ENCODE data around the gene GGACT. TPM values are rescaled to one million over a fixed set of nuclear protein-coding genes. Genes with fewer than 3 reads are reported as not detected.

The GGACT gene
- total and polyA plus RNA-seq, 4 experiments from 2014 or later: 4.4 to 9.6 (median 7.2) TPM

DNA sequence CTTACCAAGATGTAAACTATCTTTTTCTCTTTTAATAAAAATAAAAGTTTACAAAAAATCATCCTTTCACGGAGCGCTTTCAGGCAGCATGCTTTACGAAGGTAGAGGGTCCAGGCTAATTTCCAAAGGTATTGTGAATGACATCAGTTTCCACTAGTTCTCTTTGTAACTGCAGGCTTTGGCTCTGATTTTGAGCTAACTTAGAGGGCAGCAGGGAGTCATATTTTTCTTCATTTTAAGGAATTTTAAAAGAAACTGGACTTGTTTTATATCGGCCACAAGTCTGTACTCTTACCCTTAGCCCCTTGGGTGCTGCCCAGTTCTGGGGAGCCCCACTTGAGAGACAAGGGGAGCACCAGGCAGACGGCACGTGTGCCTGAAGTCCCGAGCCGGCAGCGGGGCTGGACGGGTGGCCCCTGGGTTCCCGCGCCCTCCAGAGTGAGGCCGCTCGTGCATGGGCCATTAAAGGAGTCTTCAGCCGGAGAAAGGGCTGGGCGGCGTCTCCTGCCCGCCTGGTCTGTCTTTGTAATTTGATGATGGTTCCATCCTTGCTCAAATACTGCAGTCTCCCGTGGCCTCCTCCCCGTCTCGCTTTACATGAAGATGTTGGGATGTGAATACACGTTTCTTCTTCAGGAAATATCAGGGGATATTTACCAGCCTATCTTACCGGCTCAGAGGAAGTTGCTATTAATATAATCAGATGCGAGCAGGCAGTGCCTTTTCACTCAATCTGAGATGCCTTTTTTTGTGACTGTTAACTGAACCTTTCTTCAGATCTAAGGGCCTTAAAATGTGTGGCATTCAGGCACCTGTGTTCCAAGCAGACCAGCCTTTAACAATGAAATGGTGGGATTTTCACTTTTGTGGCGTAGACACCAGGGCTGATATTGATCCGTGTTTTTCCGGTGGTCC is 67.4 kb downstream of the GGACT start:
- H3K4me1 ChIP-seq (ENCODE audit: insufficient read depth, low read length): peaks cover 35% of the 10 kb centered on the region
- H3K27ac Mint-ChIP-seq: peak overlapping the region in 5 of 7 donors; percentile 13 to 82 (median 65)

DNA sequence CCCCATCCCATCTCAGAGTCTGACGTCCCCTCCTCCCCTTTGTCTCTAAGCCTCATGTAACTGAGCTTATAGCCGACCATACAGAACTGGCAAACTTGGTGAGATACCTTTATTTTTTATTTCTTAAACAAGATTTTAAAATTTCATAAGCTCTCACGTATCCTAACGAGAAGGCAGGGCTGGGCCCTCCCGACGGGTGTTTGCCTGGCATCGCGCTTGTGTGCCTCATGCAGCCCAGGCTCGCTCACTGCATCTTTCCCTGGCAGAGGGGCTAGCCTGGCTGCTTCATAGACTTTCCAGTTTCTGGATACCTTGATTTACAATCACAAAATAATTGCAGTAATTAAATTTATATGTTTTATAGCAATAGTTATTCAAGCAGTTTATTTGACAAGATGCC is 69.0 kb downstream of the GGACT start:
- Mint-ChIP-seq H3K4me1 (peaks cover 15 to 38% (median 24%) of the 10 kb centered on the region in 4 donors), H3K27me3 (no peaks in the 10 kb centered on the region), H3K4me3 (no peak overlapping the region), H3K9me3 (no peaks in the 10 kb centered on the region), H3K36me3 (no peaks in the 10 kb centered on the region), H3K27ac (no peak overlapping the region)
- no peak for DNase-seq
- intact Hi-C loops (cut with micrococcal nuclease): loop anchor here (10.0 kb wide), 1 partner anchor 1255 kb away; no protein-coding TSS in a partner anchor
- Histone ChIP-seq H3K36me3 (ENCODE audit: insufficient read depth, low read length) (no peaks in the 10 kb centered on the region), H3K9me3 (ENCODE audit: control insufficient read depth in 1 of 2, low read length in 2 of 2) (no peaks in the 10 kb centered on the region), H3K4me3 (ENCODE audit: low read length in 2 of 2) (no peak overlapping the region), H3K27ac (ENCODE audit: low read depth, low read length) (no peak overlapping the region), H3K27me3 (ENCODE audit: insufficient read depth, low read length) (no peaks in the 10 kb centered on the region), H3K4me1 (ENCODE audit: insufficient read depth, low read length) (peaks cover 35% of the 10 kb centered on the region)
- ChIA-PET CTCF (ENCODE audit: partially characterized antibody) (interaction anchor here (0.6 to 9.9 kb wide), 2 partner anchors 603 to 864 kb away, joined by 4 to 158 read pairs; no protein-coding TSS in a partner anchor), POLR2A (ENCODE audit: partially characterized antibody) (no interaction called here)

More for the DNA sequence above, 67.4 kb downstream of the GGACT start:
- Mint-ChIP-seq H3K27me3 (no peaks in the 10 kb centered on the region), H3K36me3 (peaks cover 2 to 4% of the 10 kb centered on the region in 2 donors), H3K4me1 (peaks cover 17 to 34% (median 20%) of the 10 kb centered on the region in 4 donors), H3K9me3 (no peaks in the 10 kb centered on the region), H3K4me3 (peak overlapping the region; percentile 63 to 85 (median 72))
- peak overlapping the region in 1 of 2 donors; percentile 3 for H3K4me3 ChIP-seq (ENCODE audit: low read length in 2 of 2)
- CTCF ChIA-PET (ENCODE audit: partially characterized antibody): interaction anchor here (1.1 kb wide), 1 partner anchor 605 kb away, joined by 3 read pairs; no protein-coding TSS in a partner anchor
- no peaks in the 10 kb centered on the region for H3K27me3 ChIP-seq (ENCODE audit: insufficient read depth, low read length)
- H3K36me3 ChIP-seq (ENCODE audit: insufficient read depth, low read length): no peaks in the 10 kb centered on the region
- intact Hi-C loops (cut with micrococcal nuclease): no loop called here
- POLR2A ChIA-PET (ENCODE audit: partially characterized antibody): no interaction called here
- H3K27ac ChIP-seq (ENCODE audit: low read depth, low read length): no peak overlapping the region
- H3K9me3 ChIP-seq (ENCODE audit: control insufficient read depth in 1 of 2, low read length in 2 of 2): no peaks in the 10 kb centered on the region
- no peak for DNase-seq

DNA sequence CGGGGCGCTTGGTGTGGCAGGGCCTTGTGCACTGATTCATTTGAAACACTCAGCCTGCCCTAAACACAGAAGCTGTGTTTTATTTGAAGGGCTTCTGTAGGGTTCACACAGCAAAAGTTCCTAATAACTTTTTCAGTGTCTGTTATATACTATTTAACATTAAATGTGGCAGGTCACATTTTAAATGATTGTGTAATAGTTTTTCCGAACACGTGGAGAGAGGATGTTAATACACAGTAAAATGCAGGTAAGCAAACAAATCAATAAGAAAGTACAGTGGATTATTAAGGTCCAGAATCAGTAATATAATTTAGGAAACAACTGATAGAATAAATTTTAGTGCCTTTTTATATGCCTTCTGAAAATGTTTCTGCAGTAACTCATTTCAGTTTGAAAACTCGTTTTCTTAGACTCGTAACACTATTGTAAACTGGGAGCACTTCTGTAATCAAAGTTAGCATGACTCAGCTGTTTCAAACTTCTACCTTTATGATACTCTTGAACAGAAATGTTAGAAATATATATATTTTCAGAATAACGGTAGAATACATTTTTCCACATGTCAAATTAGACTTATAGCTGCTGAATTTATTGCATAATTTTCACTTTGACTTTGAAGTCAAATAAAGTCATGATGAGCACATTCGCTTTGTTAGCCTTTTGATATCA is 70.1 kb downstream of the GGACT start:
- Histone ChIP-seq H3K36me3 (ENCODE audit: insufficient read depth, low read length) (no peaks in the 10 kb centered on the region), H3K27me3 (ENCODE audit: insufficient read depth, low read length) (no peaks in the 10 kb centered on the region), H3K4me1 (ENCODE audit: insufficient read depth, low read length) (peaks cover 35% of the 10 kb centered on the region), H3K27ac (ENCODE audit: low read depth, low read length) (no peak overlapping the region), H3K9me3 (ENCODE audit: control insufficient read depth in 1 of 2, low read length in 2 of 2) (no peaks in the 10 kb centered on the region), H3K4me3 (ENCODE audit: low read length in 2 of 2) (no peak overlapping the region)
- Mint-ChIP-seq H3K4me1 (peaks cover 15 to 41% (median 25%) of the 10 kb centered on the region in 4 donors), H3K4me3 (peak overlapping the region in 7 of 8 donors; percentile 52 to 83 (median 64)), H3K36me3 (no peaks in the 10 kb centered on the region), H3K27ac (peak overlapping the region in 2 of 7 donors; percentile 56 to 82), H3K9me3 (no peaks in the 10 kb centered on the region), H3K27me3 (no peaks in the 10 kb centered on the region)
- CTCF ChIA-PET (ENCODE audit: partially characterized antibody): interaction anchor here (6.4 to 9.9 kb wide), 2 partner anchors 605 to 863 kb away, joined by 78 to 158 read pairs; no protein-coding TSS in a partner anchor
- DNase-seq: no peak
- intact Hi-C loops (cut with micrococcal nuclease): loop anchor here (10.0 kb wide), 1 partner anchor 1254 kb away; no protein-coding TSS in a partner anchor
- POLR2A ChIA-PET (ENCODE audit: partially characterized antibody): interaction anchor here (2.5 kb wide), 1 partner anchor 862 kb away, joined by 10 read pairs; no protein-coding TSS in a partner anchor

DNA sequence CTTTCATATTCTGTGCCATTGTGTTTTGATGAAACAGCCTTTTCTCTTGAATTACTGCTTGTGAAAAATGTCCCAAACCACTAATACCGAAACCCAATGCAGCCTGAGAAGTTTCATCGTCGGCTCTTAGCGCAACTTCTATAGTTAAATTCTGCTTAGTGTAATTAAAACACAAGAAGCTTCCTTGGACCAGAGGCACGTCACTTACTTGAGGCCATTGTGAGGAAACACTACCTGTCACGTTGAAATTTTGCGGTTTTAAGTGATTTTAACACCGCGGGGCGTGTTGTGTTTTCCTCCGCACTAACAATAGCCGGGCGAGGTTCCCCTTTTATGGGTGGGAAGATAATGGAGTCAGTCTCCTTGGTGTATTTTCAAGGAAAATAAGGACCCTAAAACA is 70.9 kb downstream of the GGACT start:
- CTCF ChIA-PET (ENCODE audit: partially characterized antibody): interaction anchor here (1.3 to 9.9 kb wide), 6 partner anchors 13 to 862 kb away, joined by 3 to 158 read pairs (median 6); partner anchors contain the start of gene GGACT

DNA sequence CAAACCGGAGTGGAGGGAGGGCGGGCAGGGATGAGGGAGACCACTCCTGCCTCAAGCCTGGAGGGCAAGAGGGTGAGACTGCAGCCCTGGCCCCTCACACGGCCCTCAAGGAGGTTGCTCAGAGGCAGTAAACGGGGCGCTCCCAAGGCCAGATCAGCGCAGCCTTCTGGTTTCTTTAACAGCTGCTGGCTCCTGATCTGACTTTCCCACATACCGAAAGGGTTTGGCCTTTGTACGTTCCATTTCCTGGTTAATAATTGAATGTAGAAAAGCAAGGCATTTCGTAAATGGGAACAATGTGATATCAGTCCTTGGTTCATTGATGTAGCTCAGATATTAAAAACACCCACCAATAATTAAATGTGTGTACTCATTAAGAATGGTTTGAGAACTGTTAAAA is 71.5 kb downstream of the GGACT start:
- Histone ChIP-seq H3K27me3 (ENCODE audit: insufficient read depth, low read length) (no peaks in the 10 kb centered on the region), H3K4me3 (ENCODE audit: low read length in 2 of 2) (no peak overlapping the region), H3K9me3 (ENCODE audit: control insufficient read depth in 1 of 2, low read length in 2 of 2) (no peaks in the 10 kb centered on the region), H3K36me3 (ENCODE audit: insufficient read depth, low read length) (no peaks in the 10 kb centered on the region), H3K4me1 (ENCODE audit: insufficient read depth, low read length) (peaks cover 30% of the 10 kb centered on the region), H3K27ac (ENCODE audit: low read depth, low read length) (no peak overlapping the region)
- ChIA-PET POLR2A (ENCODE audit: partially characterized antibody) (interaction anchor here (2.5 kb wide), 1 partner anchor 861 kb away, joined by 10 read pairs; no protein-coding TSS in a partner anchor), CTCF (ENCODE audit: partially characterized antibody) (interaction anchor here (0.5 to 9.9 kb wide), 9 partner anchors 9 to 862 kb away, joined by 3 to 158 read pairs (median 4); partner anchors contain the start of gene GGACT)
- H3K27me3 Mint-ChIP-seq: no peaks in the 10 kb centered on the region
- H3K4me3 Mint-ChIP-seq: peak overlapping the region; percentile 4 to 83 (median 71)
- no peak for DNase-seq
- H3K36me3 Mint-ChIP-seq: no peaks in the 10 kb centered on the region
- no peaks in the 10 kb centered on the region for H3K9me3 Mint-ChIP-seq
- peaks cover 15 to 32% (median 21%) of the 10 kb centered on the region in 4 donors for H3K4me1 Mint-ChIP-seq
- H3K27ac Mint-ChIP-seq: peak overlapping the region in 5 of 7 donors; percentile 9 to 82 (median 48)
- intact Hi-C loops (cut with micrococcal nuclease): loop anchor here (10.0 kb wide), 1 partner anchor 1252 kb away; no protein-coding TSS in a partner anchor

More for the DNA sequence above, 70.9 kb downstream of the GGACT start:
- H3K27ac ChIP-seq (ENCODE audit: low read depth, low read length): no peak overlapping the region
- peak in 4 of 5 donors; percentile 18 to 32 (median 22) for DNase-seq
- Mint-ChIP-seq H3K27me3 (no peaks in the 10 kb centered on the region), H3K9me3 (no peaks in the 10 kb centered on the region), H3K4me3 (peak overlapping the region; percentile 47 to 83 (median 71)), H3K4me1 (peaks cover 15 to 38% (median 24%) of the 10 kb centered on the region in 4 donors), H3K36me3 (no peaks in the 10 kb centered on the region), H3K27ac (peak overlapping the region in 6 of 7 donors; percentile 9 to 82 (median 49))
- no peak overlapping the region for H3K4me3 ChIP-seq (ENCODE audit: low read length in 2 of 2)
- intact Hi-C loops (cut with micrococcal nuclease): loop anchor here (10.0 kb wide), 1 partner anchor 1253 kb away; no protein-coding TSS in a partner anchor
- peaks cover 35% of the 10 kb centered on the region for H3K4me1 ChIP-seq (ENCODE audit: insufficient read depth, low read length)
- no peaks in the 10 kb centered on the region for H3K9me3 ChIP-seq (ENCODE audit: control insufficient read depth in 1 of 2, low read length in 2 of 2)
- no peaks in the 10 kb centered on the region for H3K36me3 ChIP-seq (ENCODE audit: insufficient read depth, low read length)
- POLR2A ChIA-PET (ENCODE audit: partially characterized antibody): interaction anchor here (2.5 kb wide), 1 partner anchor 862 kb away, joined by 10 read pairs; no protein-coding TSS in a partner anchor
- no peaks in the 10 kb centered on the region for H3K27me3 ChIP-seq (ENCODE audit: insufficient read depth, low read length)

DNA sequence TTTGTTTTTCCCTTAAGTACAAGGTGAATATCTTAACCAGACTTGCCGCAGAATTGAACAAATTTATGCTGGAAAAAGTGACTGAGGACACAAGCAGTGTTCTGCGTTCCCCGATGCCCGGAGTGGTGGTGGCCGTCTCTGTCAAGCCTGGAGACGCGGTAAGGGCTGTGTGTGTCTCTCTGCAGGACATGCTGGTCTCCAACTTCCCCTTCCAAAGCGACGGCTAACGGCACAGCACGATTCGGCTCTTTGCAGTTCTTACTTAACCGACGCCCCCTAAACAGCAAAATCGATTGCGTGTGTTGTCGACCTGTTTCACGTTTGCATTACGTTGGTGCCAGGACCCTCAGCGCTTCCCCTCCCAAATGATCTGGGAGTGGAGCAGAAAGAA is 73.2 kb downstream of the GGACT start:
- H3K4me1 ChIP-seq (ENCODE audit: insufficient read depth, low read length): peaks cover 20% of the 10 kb centered on the region
- no peaks in the 10 kb centered on the region for H3K36me3 ChIP-seq (ENCODE audit: insufficient read depth, low read length)
- no peaks in the 10 kb centered on the region for H3K9me3 ChIP-seq (ENCODE audit: control insufficient read depth in 1 of 2, low read length in 2 of 2)
- no peak for DNase-seq
- no peak overlapping the region for H3K4me3 Mint-ChIP-seq
- H3K27ac Mint-ChIP-seq: no peak overlapping the region
- no peaks in the 10 kb centered on the region for H3K27me3 ChIP-seq (ENCODE audit: insufficient read depth, low read length)
- no peak overlapping the region for H3K4me3 ChIP-seq (ENCODE audit: low read length in 2 of 2)
- peaks cover 9 to 21% (median 18%) of the 10 kb centered on the region in 4 donors for H3K4me1 Mint-ChIP-seq
- no peak overlapping the region for H3K27ac ChIP-seq (ENCODE audit: low read depth, low read length)
- no peaks in the 10 kb centered on the region for H3K36me3 Mint-ChIP-seq
- CTCF ChIA-PET (ENCODE audit: partially characterized antibody): interaction anchor here (0.7 to 9.9 kb wide), 40 partner anchors 9 to 1075 kb away, joined by 3 to 158 read pairs (median 4); partner anchors contain the start of genes GGACT and PCCA
- POLR2A ChIA-PET (ENCODE audit: partially characterized antibody): interaction anchor here (1.3 to 3.0 kb wide), 3 partner anchors 856 to 860 kb away, joined by 5 to 10 read pairs (median 10); no protein-coding TSS in a partner anchor
- H3K27me3 Mint-ChIP-seq: no peaks in the 10 kb centered on the region
- intact Hi-C loops (cut with micrococcal nuclease): loop anchor here (10.0 kb wide), 1 partner anchor 1251 kb away; no protein-coding TSS in a partner anchor
- H3K9me3 Mint-ChIP-seq: no peaks in the 10 kb centered on the region

Measured in CD4-positive, alpha-beta memory T cell (primary cell).